Measurements from ENCODE around the gene PFN3. TPM values are rescaled to one million over a fixed set of nuclear protein-coding genes. Genes with fewer than 3 reads are reported as not detected.

PFN3 gene
- total and polyA plus RNA-seq, 8 donors, result not detected

GRCh38 chr5:177435847-177436536 lies 35.5 kb upstream of the PFN3 start:
- TF ChIP-seq CTCF (IDR thresholded peaks at IDR 0.05), result no peak
- no peak for ATAC-seq
- Histone ChIP-seq H3K9me3 (no peaks in the 10 kb centered on the region), H3K27ac (no peak overlapping the region), H3K4me3 (no peak overlapping the region), H3K36me3 (peaks cover 2 to 33% (median 9%) of the 10 kb centered on the region in 3 donors), H3K27me3 (no peaks in the 10 kb centered on the region), H3K4me1 (no peaks in the 10 kb centered on the region)
- 94 to 95% methylated on average over 37 of the region's 37 CpGs for WGBS, 2 donors
- no peak for FAIRE-seq
- intact Hi-C loops (cut with DNase I), result no loop called here
- peak in 3 of 6 donors; percentile 13 to 65 (median 38) for DNase-seq

GRCh38 chr5:177434942-177435738 lies 34.7 kb upstream of the PFN3 start:
- no peak for FAIRE-seq
- 91% methylated on average over 20 of the region's 20 CpGs for WGBS, 2 donors

GRCh38 chr5:177434437-177434836 lies 34.0 kb upstream of the PFN3 start:
- WGBS, 2 donors, result 87 to 95% methylated on average over 8 of the region's 8 CpGs
- DNase-seq, result peak in 2 of 6 donors; percentile 46 to 50
- intact Hi-C loops (cut with DNase I), result no loop called here
- peak in 2 of 4 donors; percentile 23 to 33 for ATAC-seq
- Histone ChIP-seq H3K36me3 (peaks cover 2 to 33% (median 9%) of the 10 kb centered on the region in 3 donors), H3K4me1 (no peaks in the 10 kb centered on the region), H3K4me3 (no peak overlapping the region), H3K27ac (no peak overlapping the region), H3K27me3 (no peaks in the 10 kb centered on the region), H3K9me3 (no peaks in the 10 kb centered on the region)
- no peak for FAIRE-seq
- no peak for TF ChIP-seq CTCF (IDR thresholded peaks at IDR 0.05)

More at GRCh38 chr5:177434942-177435738, 34.7 kb upstream of the PFN3 start:
- no peak overlapping the region for H3K4me3 ChIP-seq
- no peak for DNase-seq
- no peak for TF ChIP-seq CTCF (IDR thresholded peaks at IDR 0.05)
- H3K27me3 ChIP-seq, result no peaks in the 10 kb centered on the region
- H3K9me3 ChIP-seq, result no peaks in the 10 kb centered on the region
- no peak for ATAC-seq
- no peak overlapping the region for H3K27ac ChIP-seq
- intact Hi-C loops (cut with DNase I), result no loop called here
- H3K4me1 ChIP-seq, result no peaks in the 10 kb centered on the region
- peaks cover 2 to 33% (median 9%) of the 10 kb centered on the region in 3 donors for H3K36me3 ChIP-seq

- H3K4me3 ChIP-seq, result no peak overlapping the region
- no peak overlapping the region for H3K27ac ChIP-seq
- no peaks in the 10 kb centered on the region for H3K4me1 ChIP-seq
- no peaks in the 10 kb centered on the region for H3K9me3 ChIP-seq
- DNase-seq (peak in 2 of 6 donors; percentile 48 to 70), ATAC-seq (no peak), FAIRE-seq (no peak)
- H3K27me3 ChIP-seq, result no peaks in the 10 kb centered on the region
- no peak for TF ChIP-seq CTCF (IDR thresholded peaks at IDR 0.05)
- peaks cover 2 to 33% (median 9%) of the 10 kb centered on the region in 3 donors for H3K36me3 ChIP-seq
- intact Hi-C loops (cut with DNase I), result no loop called here
- 94% methylated on average over 26 to 29 of the region's 29 CpGs for WGBS, 2 donors
These were observed 33.3 kb upstream of the PFN3 start for GRCh38 chr5:177433658-177434217.

All from pancreas (tissue), 10 donors.